Transverse colon (tissue), 4 donors: ENCODE data around the gene MIOX.
A peak's percentile ranks its signal among the peaks of the same experiment; 100 is the strongest.

Experiments
- CTCF ChIP-seq, 5 experiments: fragments of 200-600 bp in 3 of 5; fragments of 450-650 bp in 2 of 5; sonication (generic) in 3 of 5; IDR thresholded peaks; 1 replicate in 2 of 5; 2 replicates in 3 of 5; pipeline ENCODE4 v1.5.1; 2016 to 2017; ENCODE audit warnings: antibody characterized with exemption in 5 of 5, inconsistent platforms in 3 of 5, mild to moderate bottlenecking in 2 of 5, moderate library complexity in 1 of 5
- POLR2A ChIP-seq: fragments of 450-650 bp; IDR thresholded peaks from one replicate; pipeline ENCODE4 v1.6.1; 2016; ENCODE audit warnings: antibody characterized with exemption, mild to moderate bottlenecking, moderate library complexity
- POLR2AphosphoS5 ChIP-seq, 3 donors: sonication (generic); formaldehyde crosslinking; IDR thresholded peaks; one replicate each; pipeline ENCODE4 v1.6.1; 2016; ENCODE audit warnings: antibody characterized with exemption in 3 of 3

- TF ChIP-seq CTCF (IDR thresholded peaks at IDR 0.05), result no peak
- peak; percentile 82 for TF ChIP-seq POLR2A
- peak; percentile 92 to 94 (median 94) for TF ChIP-seq POLR2AphosphoS5 (IDR thresholded peaks at IDR 0.05)
These were observed 21.6 kb downstream of the MIOX start, which contains the start of gene NCAPH2 for GRCh38 chr22:50507991-50508884.
